ENCODE measurements around the gene OR7G2. TPM values are rescaled to one million over a fixed set of nuclear protein-coding genes. Genes with fewer than 3 reads are reported as not detected.

Gene OR7G2
- total RNA-seq, 1 donor from 2014 or later, result not detected

GRCh38 chr19:9065457-9066014 lies 41.7 kb downstream of the OR7G2 start:
- TF ChIP-seq, protein P1, sequence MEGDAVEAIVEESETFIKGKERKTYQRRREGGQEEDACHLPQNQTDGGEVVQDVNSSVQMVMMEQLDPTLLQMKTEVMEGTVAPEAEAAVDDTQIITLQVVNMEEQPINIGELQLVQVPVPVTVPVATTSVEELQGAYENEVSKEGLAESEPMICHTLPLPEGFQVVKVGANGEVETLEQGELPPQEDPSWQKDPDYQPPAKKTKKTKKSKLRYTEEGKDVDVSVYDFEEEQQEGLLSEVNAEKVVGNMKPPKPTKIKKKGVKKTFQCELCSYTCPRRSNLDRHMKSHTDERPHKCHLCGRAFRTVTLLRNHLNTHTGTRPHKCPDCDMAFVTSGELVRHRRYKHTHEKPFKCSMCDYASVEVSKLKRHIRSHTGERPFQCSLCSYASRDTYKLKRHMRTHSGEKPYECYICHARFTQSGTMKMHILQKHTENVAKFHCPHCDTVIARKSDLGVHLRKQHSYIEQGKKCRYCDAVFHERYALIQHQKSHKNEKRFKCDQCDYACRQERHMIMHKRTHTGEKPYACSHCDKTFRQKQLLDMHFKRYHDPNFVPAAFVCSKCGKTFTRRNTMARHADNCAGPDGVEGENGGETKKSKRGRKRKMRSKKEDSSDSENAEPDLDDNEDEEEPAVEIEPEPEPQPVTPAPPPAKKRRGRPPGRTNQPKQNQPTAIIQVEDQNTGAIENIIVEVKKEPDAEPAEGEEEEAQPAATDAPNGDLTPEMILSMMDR (IDR thresholded peaks at IDR 0.05), result no peak
- TF ChIP-seq POLR2AphosphoS5 (IDR thresholded peaks at IDR 0.05; ENCODE audit: insufficient read depth in 1 of 2, low read depth in 1 of 2), result no peak
- no peak for TF ChIP-seq POLR2A (IDR thresholded peaks at IDR 0.05)

GRCh38 chr19:9061879-9062278 lies 45.4 kb downstream of the OR7G2 start:
- H3K27ac ChIP-seq, result no peak overlapping the region
- no peak for DNase-seq (ENCODE audit: extremely low spot score in 2 of 2)
- TF ChIP-seq POLR2A (IDR thresholded peaks at IDR 0.05) (no peak), POLR2AphosphoS5 (IDR thresholded peaks at IDR 0.05; ENCODE audit: insufficient read depth in 1 of 2, low read depth in 1 of 2) (no peak)
- TF ChIP-seq, protein P1 (IDR thresholded peaks at IDR 0.05), result no peak
- no peaks in the 10 kb centered on the region for H3K9me3 ChIP-seq
- H3K27me3 ChIP-seq, result no peaks in the 10 kb centered on the region
- H3K4me3 ChIP-seq, result no peak overlapping the region
- intact Hi-C loops (cut with DNase I), result no loop called here
- no peaks in the 10 kb centered on the region for H3K36me3 ChIP-seq
- H3K4me1 ChIP-seq, result no peaks in the 10 kb centered on the region

More at GRCh38 chr19:9065457-9066014, 41.7 kb downstream of the OR7G2 start:
- Histone ChIP-seq H3K4me1 (no peaks in the 10 kb centered on the region), H3K27ac (no peak overlapping the region), H3K36me3 (no peaks in the 10 kb centered on the region), H3K9me3 (no peaks in the 10 kb centered on the region), H3K27me3 (no peaks in the 10 kb centered on the region), H3K4me3 (no peak overlapping the region)
- intact Hi-C loops (cut with DNase I), result no loop called here
- DNase-seq (ENCODE audit: extremely low spot score in 2 of 2), result no peak

DNA sequence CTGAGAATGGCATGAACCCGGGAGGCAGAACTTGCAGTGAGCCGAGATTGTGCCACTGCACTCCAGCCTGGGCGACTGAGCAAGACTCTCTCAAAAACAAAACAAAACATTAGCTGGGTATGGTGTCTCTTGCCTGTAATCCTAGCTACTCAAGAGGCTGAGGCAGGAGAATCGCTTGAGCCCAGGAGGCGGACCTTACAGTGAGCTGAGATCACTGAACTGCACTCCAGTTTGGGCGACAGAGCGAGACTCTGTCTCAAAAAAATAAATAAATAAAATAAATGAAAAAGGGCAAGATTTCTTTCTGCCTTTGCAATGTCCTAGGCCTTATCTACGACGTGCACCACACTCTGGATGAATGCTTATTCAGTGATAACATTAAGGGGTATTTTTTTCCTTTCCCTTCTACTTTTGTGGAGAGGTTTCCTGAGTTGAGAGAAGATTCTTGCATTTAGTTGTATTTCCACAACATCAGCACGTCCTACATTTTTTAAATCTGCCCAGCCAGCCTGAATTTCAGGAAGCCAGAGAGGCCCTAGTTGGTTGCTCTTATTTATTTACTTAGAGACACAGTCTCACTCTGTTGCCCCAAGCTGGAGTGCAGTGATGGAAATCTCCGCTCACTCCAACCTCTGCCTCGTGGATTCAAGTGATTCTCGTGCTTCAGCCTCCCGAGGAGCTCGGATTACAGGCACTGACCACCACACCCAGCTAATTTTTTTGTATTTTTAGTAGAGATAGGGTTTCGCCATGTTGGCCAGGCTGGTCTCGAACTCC lies 46.5 kb downstream of the OR7G2 start:
- no peak for TF ChIP-seq POLR2AphosphoS5 (IDR thresholded peaks at IDR 0.05; ENCODE audit: insufficient read depth in 1 of 2, low read depth in 1 of 2)
- TF ChIP-seq POLR2A (IDR thresholded peaks at IDR 0.05), result no peak
- TF ChIP-seq, protein P1 (IDR thresholded peaks at IDR 0.05), result no peak
- no peaks in the 10 kb centered on the region for H3K9me3 ChIP-seq
- H3K4me3 ChIP-seq, result no peak overlapping the region
- DNase-seq (ENCODE audit: extremely low spot score in 2 of 2), result no peak
- no peaks in the 10 kb centered on the region for H3K27me3 ChIP-seq
- no peaks in the 10 kb centered on the region for H3K4me1 ChIP-seq
- intact Hi-C loops (cut with DNase I), result no loop called here
- no peaks in the 10 kb centered on the region for H3K36me3 ChIP-seq
- no peak overlapping the region for H3K27ac ChIP-seq

- intact Hi-C loops (cut with DNase I), result no loop called here
- no peaks in the 10 kb centered on the region for H3K9me3 ChIP-seq
- TF ChIP-seq POLR2AphosphoS5 (IDR thresholded peaks at IDR 0.05; ENCODE audit: insufficient read depth in 1 of 2, low read depth in 1 of 2), result no peak
- no peak for TF ChIP-seq POLR2A (IDR thresholded peaks at IDR 0.05)
- TF ChIP-seq, protein P1 (IDR thresholded peaks at IDR 0.05), result no peak
- no peak for DNase-seq (ENCODE audit: extremely low spot score in 2 of 2)
- H3K27me3 ChIP-seq, result no peaks in the 10 kb centered on the region
- no peaks in the 10 kb centered on the region for H3K36me3 ChIP-seq
- no peaks in the 10 kb centered on the region for H3K4me1 ChIP-seq
- no peak overlapping the region for H3K4me3 ChIP-seq
- H3K27ac ChIP-seq, result no peak overlapping the region
Observed at GRCh38 chr19:9058905-9059667, 48.2 kb downstream of the OR7G2 start.
